ENCODE results near the gene TIAM1.

DNA sequence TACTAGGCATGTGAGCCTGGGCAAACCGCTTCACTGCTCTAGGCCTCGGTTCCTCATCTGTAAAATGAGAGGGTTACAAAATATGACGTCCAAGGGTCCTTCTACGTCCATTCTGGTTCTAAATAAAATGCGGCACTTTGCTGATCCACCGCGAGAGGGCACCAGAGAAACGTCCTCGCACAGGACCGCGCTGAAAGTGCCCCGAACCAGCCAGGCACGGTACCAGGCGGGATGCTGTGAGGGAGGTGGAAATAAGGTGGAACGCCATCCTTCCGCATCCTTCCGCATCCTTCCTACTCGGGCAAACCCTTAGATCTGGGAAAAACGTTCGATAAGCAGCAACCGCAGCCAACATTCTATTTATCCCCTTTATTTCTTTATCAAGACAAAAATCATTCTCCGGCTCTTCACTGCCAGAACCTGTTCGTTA, 245.5 kb downstream of the TIAM1 start:
- TF ChIP-seq, protein P1, sequence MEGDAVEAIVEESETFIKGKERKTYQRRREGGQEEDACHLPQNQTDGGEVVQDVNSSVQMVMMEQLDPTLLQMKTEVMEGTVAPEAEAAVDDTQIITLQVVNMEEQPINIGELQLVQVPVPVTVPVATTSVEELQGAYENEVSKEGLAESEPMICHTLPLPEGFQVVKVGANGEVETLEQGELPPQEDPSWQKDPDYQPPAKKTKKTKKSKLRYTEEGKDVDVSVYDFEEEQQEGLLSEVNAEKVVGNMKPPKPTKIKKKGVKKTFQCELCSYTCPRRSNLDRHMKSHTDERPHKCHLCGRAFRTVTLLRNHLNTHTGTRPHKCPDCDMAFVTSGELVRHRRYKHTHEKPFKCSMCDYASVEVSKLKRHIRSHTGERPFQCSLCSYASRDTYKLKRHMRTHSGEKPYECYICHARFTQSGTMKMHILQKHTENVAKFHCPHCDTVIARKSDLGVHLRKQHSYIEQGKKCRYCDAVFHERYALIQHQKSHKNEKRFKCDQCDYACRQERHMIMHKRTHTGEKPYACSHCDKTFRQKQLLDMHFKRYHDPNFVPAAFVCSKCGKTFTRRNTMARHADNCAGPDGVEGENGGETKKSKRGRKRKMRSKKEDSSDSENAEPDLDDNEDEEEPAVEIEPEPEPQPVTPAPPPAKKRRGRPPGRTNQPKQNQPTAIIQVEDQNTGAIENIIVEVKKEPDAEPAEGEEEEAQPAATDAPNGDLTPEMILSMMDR (conservative IDR thresholded peaks at IDR 0.05), result peak; percentile 74
- no peak for TF ChIP-seq EZH2 (IDR thresholded peaks at IDR 0.05; ENCODE audit: low read depth)

Data from PC-9 (cell line).